Activated T-helper 2 cell treated with anti-CD3 and anti-CD28 coated beads, Interferon-gamma antibody, Interleukin-2, Interleukin-4, amounts not matched to agents 10 μg/mL and 5 μg/mL and 100 μg/mL, durations not matched to agents 14 hours and 24 hours and 36 hours (primary cell): ENCODE data around the gene VGLL4. TPM values are rescaled to one million over a fixed set of nuclear protein-coding genes. Genes with fewer than 3 reads are reported as not detected.
A peak's percentile ranks its signal among the peaks of the same experiment; 100 is the strongest.

Source experiments
- DNase-seq: peaks from one replicate; pipeline ENCODE4 v3.0.0; 2021; ENCODE audit warnings: low spot score
- H3K27ac Mint-ChIP-seq: one replicate; pipeline ENCODE4 v1.8.0; 2021; ENCODE audit warnings: mixed read lengths
- H3K27me3 Mint-ChIP-seq: one replicate; pipeline ENCODE4 v1.8.0; 2021; ENCODE audit warnings: low read depth, mixed read lengths
- H3K36me3 Mint-ChIP-seq: one replicate; pipeline ENCODE4 v1.8.0; 2021; ENCODE audit warnings: low read depth, mixed read lengths
- H3K4me1 Mint-ChIP-seq: one replicate; pipeline ENCODE4 v1.8.0; 2021; ENCODE audit warnings: low read depth, mixed read lengths
- H3K4me3 Mint-ChIP-seq: one replicate; pipeline ENCODE4 v1.8.0; 2021; ENCODE audit warnings: low read depth, mild to moderate bottlenecking, moderate library complexity, mixed read lengths
- H3K9me3 Mint-ChIP-seq: one replicate; pipeline ENCODE4 v1.8.0; 2021; ENCODE audit warnings: mixed read lengths
- intact Hi-C: fragments of 100-400 bp; cut with micrococcal nuclease; formaldehyde crosslinking; loops from one replicate; pipeline ENCODE4 v1.15.1; 2023
- total RNA-seq: library from RNA; stranded (reverse); gene quantifications from 2 replicates; pipeline ENCODE4 v1.2.3, GENCODE V29; 2022

VGLL4 gene
- total RNA-seq, 1 donor from 2014 or later: 66.6 TPM

DNA sequence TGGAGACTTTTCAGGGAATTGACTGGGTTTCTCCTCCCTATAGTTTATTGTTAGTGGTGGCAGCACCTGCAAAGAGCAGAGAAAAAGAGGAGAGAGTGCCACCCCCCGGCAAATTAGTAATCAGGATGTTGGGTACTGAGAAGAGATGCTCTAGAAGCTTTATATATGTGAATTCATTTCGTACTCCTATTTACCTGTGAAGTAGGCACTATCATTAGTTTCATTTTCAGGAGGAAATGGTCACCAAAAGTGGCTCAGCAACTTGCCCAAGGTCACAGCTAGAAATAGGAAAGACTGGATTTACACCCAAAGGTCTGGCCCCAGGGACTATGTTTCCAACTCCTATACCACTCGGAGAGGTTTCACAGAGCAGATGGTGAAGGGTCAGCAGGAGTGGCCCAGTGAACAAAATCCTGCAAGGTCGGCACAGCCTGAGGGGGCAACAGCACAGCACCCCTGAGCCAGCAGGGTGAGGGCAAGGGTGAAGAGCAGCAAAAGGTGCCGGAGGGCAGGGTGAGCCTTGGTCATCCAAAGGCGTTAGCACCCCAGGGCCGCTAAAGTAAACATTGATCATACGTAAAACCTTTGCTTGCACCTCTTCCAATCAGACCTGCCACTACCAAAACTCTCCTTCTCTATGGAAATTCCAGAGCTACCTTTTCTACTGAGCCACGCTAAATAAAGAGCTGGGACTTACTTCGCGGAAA is 23.6 kb downstream of the VGLL4 start:
- DNase-seq: no peak
- Mint-ChIP-seq H3K27ac (no peak overlapping the region), H3K27me3 (no peaks in the 10 kb centered on the region), H3K36me3 (peaks cover 43% of the 10 kb centered on the region), H3K4me3 (no peak overlapping the region), H3K4me1 (peaks cover 74% of the 10 kb centered on the region), H3K9me3 (peaks cover 4% of the 10 kb centered on the region)
- intact Hi-C loops: loop anchor here (5.0 to 10.0 kb wide), 2 partner anchors 33 to 575 kb away; no protein-coding TSS in a partner anchor

DNA sequence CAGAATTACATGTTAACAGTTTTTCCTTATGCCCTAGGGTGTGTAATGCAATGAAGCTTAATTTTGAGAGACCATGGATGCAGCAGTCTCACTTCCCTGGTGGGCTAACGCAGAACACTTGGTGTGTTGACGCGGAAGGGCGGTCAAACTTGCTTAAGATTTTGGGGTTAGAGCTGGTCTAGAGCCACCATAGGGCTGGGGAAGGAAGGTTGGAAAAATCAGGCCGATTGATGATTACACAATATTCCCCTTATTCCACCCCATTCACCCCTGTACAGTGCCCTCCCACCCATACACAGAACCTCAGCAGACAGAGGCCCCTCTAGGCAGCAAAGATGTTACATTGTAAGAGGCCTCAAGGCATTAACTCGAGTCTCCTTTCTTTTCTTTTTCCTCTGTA is 24.3 kb downstream of the VGLL4 start:
- H3K4me3 Mint-ChIP-seq: no peak overlapping the region
- H3K9me3 Mint-ChIP-seq: peaks cover 4% of the 10 kb centered on the region
- H3K27ac Mint-ChIP-seq: no peak overlapping the region
- H3K27me3 Mint-ChIP-seq: no peaks in the 10 kb centered on the region
- no peak for DNase-seq
- H3K4me1 Mint-ChIP-seq: peaks cover 68% of the 10 kb centered on the region
- intact Hi-C loops: no loop called here
- peaks cover 43% of the 10 kb centered on the region for H3K36me3 Mint-ChIP-seq

DNA sequence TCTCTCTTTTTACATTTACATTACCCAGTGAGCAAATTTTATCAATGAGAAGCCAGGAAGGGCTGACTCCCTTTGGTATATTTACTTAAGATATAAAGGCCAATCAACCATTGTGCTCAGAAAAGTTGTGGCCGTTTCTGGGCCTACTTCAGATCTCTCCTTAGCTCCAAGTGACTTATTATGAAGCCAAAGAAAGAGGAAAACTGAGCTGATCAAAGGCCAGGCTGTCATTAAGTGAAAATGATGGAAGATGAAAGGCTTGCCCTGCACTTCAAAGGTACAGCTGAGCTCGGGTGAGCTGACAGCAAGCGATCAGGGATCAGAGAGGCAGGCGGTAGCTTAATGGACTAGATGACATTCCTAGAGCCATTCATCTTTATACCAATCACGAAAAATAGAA is 24.8 kb downstream of the VGLL4 start:
- Mint-ChIP-seq H3K9me3 (peaks cover 1% of the 10 kb centered on the region), H3K4me3 (no peak overlapping the region), H3K36me3 (peaks cover 37% of the 10 kb centered on the region), H3K4me1 (peaks cover 64% of the 10 kb centered on the region), H3K27ac (no peak overlapping the region), H3K27me3 (no peaks in the 10 kb centered on the region)
- intact Hi-C loops: no loop called here
- DNase-seq: no peak

DNA sequence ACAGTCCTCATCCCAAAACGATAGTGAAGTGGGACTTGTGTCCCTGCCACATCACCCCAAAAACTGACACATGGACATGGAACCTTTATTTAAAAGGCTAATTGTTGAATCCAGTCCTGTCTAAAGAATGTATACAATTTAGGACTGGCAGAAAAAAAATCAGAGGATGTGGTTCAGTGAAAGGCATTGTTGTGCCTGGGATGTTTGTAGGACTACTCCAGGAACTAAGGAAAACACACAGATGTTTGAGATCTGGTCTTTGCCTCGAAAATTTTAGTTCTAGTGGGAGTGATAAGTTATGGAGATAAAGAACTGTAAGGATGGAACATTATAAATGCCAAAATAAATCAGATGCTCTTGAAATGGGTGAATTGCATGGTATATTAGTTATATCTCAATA is 27.2 kb downstream of the VGLL4 start:
- H3K4me3 Mint-ChIP-seq: no peak overlapping the region
- H3K27ac Mint-ChIP-seq: no peak overlapping the region
- H3K4me1 Mint-ChIP-seq: peaks cover 56% of the 10 kb centered on the region
- intact Hi-C loops: no loop called here
- DNase-seq: no peak
- no peaks in the 10 kb centered on the region for H3K27me3 Mint-ChIP-seq
- H3K36me3 Mint-ChIP-seq: peaks cover 20% of the 10 kb centered on the region
- no peaks in the 10 kb centered on the region for H3K9me3 Mint-ChIP-seq

DNA sequence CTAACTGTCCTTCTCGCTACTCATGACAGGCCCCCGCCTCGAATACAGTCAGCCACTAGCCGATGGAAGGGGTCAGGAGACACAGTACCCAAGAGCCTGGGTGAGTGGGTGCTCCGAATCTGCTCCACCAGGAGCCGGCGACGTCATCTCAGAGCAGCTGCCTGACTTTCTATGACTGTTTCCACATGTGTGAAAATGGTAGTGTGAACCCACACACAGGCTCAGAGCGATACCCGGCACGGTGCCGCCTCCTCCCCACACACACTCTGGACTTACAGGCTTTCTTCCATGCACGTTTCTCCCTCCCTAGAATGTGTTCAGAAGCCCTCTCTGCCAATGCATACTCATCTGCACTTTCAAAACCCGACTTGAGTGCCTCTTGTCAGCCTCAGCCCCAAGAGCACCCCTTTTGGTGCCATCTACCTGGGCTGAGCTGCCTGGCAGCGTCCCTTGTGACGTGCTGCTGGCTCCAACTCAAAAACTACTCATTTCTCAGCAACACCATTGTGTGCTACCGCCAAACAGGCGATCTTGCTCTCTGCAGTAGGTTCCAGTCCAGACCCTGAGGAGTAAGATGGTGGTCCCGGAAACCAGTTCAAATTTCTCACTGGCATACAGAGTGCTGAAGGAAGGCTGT is 29.7 kb downstream of the VGLL4 start:
- intact Hi-C loops: no loop called here
- peak overlapping the region; percentile 10 for H3K27ac Mint-ChIP-seq
- H3K36me3 Mint-ChIP-seq: peaks cover 13% of the 10 kb centered on the region
- DNase-seq: no peak
- H3K9me3 Mint-ChIP-seq: no peaks in the 10 kb centered on the region
- no peak overlapping the region for H3K4me3 Mint-ChIP-seq
- peaks cover 45% of the 10 kb centered on the region for H3K4me1 Mint-ChIP-seq
- no peaks in the 10 kb centered on the region for H3K27me3 Mint-ChIP-seq

DNA sequence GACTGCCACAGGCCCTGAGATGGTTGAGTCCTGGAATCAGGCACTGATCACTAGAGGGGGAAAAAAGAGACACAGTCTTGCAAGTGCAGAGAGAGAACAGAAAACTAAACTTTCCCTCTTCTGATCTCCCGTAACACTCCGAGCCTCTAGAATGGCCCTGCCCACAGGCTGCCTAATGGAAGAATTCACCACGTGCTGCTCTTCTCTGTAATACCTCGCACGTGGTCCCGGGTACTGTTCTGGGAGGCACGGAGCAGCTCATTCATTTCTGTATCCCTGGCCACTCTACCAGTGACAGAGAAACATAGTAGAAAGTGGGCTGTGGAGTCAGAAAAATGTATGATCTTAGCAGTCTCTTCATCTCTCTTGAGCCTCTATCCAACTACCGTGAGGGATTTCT is 30.4 kb downstream of the VGLL4 start:
- no peak for DNase-seq
- Mint-ChIP-seq H3K27me3 (no peaks in the 10 kb centered on the region), H3K9me3 (no peaks in the 10 kb centered on the region), H3K27ac (no peak overlapping the region), H3K4me3 (no peak overlapping the region), H3K36me3 (peaks cover 15% of the 10 kb centered on the region), H3K4me1 (peaks cover 44% of the 10 kb centered on the region)
- intact Hi-C loops: no loop called here

DNA sequence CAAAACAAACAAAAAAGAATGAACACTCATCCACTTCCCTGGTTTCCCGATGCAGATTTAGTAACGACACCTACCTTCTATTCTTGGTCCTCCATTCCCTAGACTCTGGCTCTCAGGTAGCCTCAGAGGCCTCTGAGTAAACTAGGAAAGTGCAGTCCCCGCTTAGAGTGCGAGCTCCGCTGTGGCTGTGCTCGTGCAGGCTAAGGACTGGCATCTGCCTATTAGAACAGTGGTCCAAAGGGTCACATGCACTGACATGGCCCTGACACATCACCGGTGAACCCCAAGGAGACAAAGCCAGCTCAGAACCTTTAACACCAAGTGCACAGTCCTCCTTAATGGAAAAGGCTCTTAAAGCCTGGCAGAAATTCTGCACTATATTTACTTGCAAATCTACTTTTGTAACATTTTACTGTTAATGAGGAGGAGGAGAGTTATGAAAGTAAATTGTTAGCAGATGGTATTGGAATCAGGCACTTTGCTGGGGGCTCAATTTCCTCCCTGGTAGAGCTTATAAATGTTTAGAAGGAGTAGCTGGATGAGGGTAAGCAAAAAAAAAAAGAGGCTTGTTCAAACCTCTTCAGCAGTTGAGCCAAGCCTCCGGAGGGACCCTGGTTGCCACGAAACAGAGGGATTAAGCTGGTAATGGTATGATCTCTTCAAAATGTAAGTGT is 31.1 kb downstream of the VGLL4 start:
- Mint-ChIP-seq H3K27ac (no peak overlapping the region), H3K4me3 (no peak overlapping the region), H3K9me3 (no peaks in the 10 kb centered on the region), H3K36me3 (peaks cover 16% of the 10 kb centered on the region), H3K4me1 (peaks cover 49% of the 10 kb centered on the region), H3K27me3 (no peaks in the 10 kb centered on the region)
- intact Hi-C loops: no loop called here
- no peak for DNase-seq

DNA sequence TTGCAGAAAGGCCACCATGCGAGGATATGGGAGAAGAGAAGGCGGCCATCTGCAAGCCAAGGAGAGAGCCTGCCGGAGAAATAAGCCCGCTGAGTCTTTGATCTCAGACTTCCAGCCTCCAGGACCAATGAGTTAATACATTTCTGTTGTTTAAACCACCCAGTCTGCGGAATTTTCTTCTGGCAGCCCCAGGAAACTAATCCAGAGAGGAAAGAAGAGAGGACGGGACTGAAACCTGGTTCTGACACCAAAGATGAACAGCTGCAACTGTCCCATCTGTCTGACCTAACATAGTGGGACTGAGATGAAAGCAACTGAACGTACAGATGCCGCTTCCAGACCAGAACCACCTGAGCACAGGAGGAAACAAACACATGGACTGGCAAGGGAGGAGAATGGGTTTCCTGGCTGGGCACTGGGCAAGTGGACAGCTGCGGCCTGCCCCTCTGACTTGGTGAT is 32.3 kb downstream of the VGLL4 start:
- H3K36me3 Mint-ChIP-seq: peaks cover 27% of the 10 kb centered on the region
- no peak overlapping the region for H3K4me3 Mint-ChIP-seq
- intact Hi-C loops: no loop called here
- DNase-seq: no peak
- H3K9me3 Mint-ChIP-seq: no peaks in the 10 kb centered on the region
- H3K27me3 Mint-ChIP-seq: no peaks in the 10 kb centered on the region
- H3K27ac Mint-ChIP-seq: no peak overlapping the region
- H3K4me1 Mint-ChIP-seq: peaks cover 50% of the 10 kb centered on the region

DNA sequence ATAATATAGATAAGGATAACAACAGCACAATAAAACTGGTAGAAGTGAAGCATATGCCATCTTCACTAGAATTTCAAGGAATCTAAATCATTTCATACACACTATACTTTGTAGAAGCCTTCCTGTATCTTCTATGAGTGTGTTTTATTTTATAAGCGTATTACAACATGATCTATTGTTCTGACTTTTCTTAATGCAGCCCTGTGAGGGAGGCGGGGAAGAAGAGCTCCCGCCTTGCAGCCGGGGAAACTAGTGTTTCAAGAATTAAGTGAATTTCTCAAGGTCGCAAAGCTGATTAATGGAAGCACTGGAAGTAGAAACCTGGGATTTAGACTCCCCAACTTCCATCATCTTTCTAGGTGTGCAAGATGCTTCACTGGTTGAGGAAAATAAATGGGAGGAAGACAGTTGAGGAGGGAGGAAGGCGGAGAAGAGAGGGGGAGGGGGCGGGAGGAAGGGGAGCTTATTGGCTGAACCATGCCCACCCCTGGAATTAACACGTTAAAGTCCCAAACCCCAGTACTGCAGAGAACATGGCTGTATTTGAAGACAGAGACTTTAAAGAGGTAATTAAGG is 32.9 kb downstream of the VGLL4 start:
- H3K9me3 Mint-ChIP-seq: no peaks in the 10 kb centered on the region
- peaks cover 50% of the 10 kb centered on the region for H3K4me1 Mint-ChIP-seq
- DNase-seq: no peak
- no peaks in the 10 kb centered on the region for H3K27me3 Mint-ChIP-seq
- H3K27ac Mint-ChIP-seq: no peak overlapping the region
- H3K4me3 Mint-ChIP-seq: no peak overlapping the region
- peaks cover 33% of the 10 kb centered on the region for H3K36me3 Mint-ChIP-seq
- intact Hi-C loops: no loop called here

DNA sequence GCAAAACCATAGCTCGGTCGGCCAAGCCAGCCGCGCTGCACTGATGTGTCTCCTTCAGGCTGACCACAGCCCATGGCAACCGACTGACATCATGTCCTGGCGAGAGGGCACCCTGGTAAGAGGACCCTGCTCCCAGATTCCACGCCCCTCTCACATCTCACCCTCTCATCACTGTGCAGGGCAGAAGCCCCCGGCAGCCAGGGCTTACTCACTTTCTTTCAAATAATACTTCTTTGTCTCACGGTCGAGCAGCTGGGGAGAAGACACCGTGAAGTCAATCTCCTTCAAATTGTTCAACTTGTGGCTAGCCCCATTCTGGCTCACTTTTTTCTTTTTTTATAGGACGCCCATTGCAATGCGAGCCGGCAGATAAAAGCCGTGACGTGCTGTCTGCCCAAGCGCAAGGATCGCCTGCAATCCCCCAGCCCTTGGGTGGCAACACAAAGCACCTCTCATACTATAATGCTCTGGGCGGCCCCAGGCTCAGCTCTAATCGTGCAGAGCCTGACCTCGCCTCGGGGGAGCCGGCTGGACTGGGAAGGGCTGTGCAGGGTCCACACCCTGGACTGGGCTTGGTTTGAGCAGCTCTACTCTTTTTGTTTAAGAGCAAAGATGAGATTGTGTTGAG is 33.6 kb downstream of the VGLL4 start:
- H3K4me1 Mint-ChIP-seq: peaks cover 54% of the 10 kb centered on the region
- H3K4me3 Mint-ChIP-seq: no peak overlapping the region
- no peak for DNase-seq
- H3K27me3 Mint-ChIP-seq: no peaks in the 10 kb centered on the region
- H3K27ac Mint-ChIP-seq: no peak overlapping the region
- H3K36me3 Mint-ChIP-seq: peaks cover 39% of the 10 kb centered on the region
- no peaks in the 10 kb centered on the region for H3K9me3 Mint-ChIP-seq
- intact Hi-C loops: no loop called here

DNA sequence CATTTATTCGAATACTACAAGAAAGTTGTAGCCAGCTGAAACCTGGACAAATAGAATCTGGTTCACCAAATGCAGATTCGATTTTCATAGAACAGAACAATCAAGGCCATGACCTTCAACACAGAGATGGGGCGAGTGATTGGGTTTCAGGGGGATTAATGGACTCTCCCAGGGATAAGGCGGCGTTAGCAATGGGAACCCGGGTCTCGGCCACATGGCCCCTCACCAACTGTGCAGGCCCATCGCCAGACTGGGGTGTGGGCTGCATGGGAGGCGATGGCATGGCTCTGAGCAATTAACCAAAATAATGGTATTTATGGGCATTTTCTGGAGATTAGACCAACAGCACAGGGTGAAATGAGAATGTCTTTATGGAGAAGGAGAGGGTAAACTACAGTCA is 34.2 kb downstream of the VGLL4 start:
- Mint-ChIP-seq H3K27me3 (no peaks in the 10 kb centered on the region), H3K36me3 (peaks cover 39% of the 10 kb centered on the region), H3K4me3 (no peak overlapping the region), H3K27ac (no peak overlapping the region), H3K4me1 (peaks cover 57% of the 10 kb centered on the region), H3K9me3 (no peaks in the 10 kb centered on the region)
- intact Hi-C loops: loop anchor here (5.0 kb wide), 1 partner anchor 33 kb away; the partner anchor contains the start of gene VGLL4
- no peak for DNase-seq

DNA sequence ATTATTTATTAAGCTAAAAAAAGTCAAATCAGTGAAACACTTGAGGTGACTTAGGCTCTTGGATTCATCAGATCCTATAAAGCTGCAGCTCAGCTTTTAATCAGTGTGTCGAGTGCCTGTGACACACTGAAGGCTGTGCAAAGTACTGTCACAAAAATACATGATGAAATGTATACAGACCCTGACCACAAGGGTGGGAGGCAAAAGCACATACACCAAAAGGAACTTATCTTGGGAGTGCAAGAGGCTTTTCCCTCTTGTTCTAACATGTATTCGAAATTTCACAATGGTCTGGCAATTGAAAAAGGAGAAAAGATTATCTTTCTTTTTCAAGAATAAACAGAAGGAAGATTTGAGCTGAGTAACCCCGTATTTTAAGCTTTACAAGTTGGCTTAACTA is 35.9 kb downstream of the VGLL4 start:
- intact Hi-C loops: loop anchor here (2.0 to 5.0 kb wide), 2 partner anchors 19 to 34 kb away; partner anchors contain the start of gene VGLL4
- Mint-ChIP-seq H3K9me3 (no peaks in the 10 kb centered on the region), H3K36me3 (peaks cover 48% of the 10 kb centered on the region), H3K4me1 (peaks cover 54% of the 10 kb centered on the region), H3K27ac (no peak overlapping the region), H3K4me3 (no peak overlapping the region), H3K27me3 (no peaks in the 10 kb centered on the region)
- no peak for DNase-seq
